Gastrocnemius medialis (tissue), 4 donors: ENCODE data around the gene MRPS12.

Experiments
- CTCF ChIP-seq, 5 experiments: fragments of 450-650 bp in 3 of 5; fragments of 200-600 bp in 2 of 5; sonication (generic) in 2 of 5; IDR thresholded peaks in 4 of 5; conservative IDR thresholded peaks in 1 of 5; 1 replicate in 4 of 5; 2 replicates in 1 of 5; pipeline ENCODE4 v1.5.1; 2016 to 2019; ENCODE audit warnings: antibody characterized with exemption in 5 of 5, mild to moderate bottlenecking in 3 of 5, moderate library complexity in 3 of 5
- POLR2A ChIP-seq, 2 donors: fragments of 450-650 bp; IDR thresholded peaks; one replicate each; pipeline ENCODE4 v1.6.1; 2017; ENCODE audit warnings: antibody characterized with exemption in 2 of 2, mild to moderate bottlenecking in 2 of 2, moderate library complexity in 2 of 2

- no peak for TF ChIP-seq POLR2A (IDR thresholded peaks at IDR 0.05)
- no peak for TF ChIP-seq CTCF (IDR thresholded peaks at IDR 0.05 in 4 of 5, conservative IDR thresholded peaks at IDR 0.05 in 1 of 5)
Observed at GRCh38 chr19:38959618-38960017, 28.9 kb downstream of the MRPS12 start.
